Kidney (tissue), 14 donors: ENCODE data around the gene CDS2. TPM values are rescaled to one million over a fixed set of nuclear protein-coding genes. Genes with fewer than 3 reads are reported as not detected.

Experiments
- DNase-seq, 5 donors: peaks; one replicate each; pipeline ENCODE4 v3.0.0-alpha.2; 2013 to 2020
- FAIRE-seq: peaks from 2 replicates; lab custom pipeline; 2012; peaks lifted over from hg19 to GRCh38; lab: Jason Lieb, UNC
- H3K27ac ChIP-seq, 2 donors: one replicate each; pipeline ENCODE4 v1.7.0; 2013; ENCODE audit warnings: low read depth in 2 of 2, low read length in 2 of 2, inconsistent platforms in 1 of 2
- H3K27me3 ChIP-seq: one replicate; pipeline ENCODE4 v1.7.1; 2013; ENCODE audit warnings: low read length, inconsistent platforms; ENCODE audit not compliant: control insufficient read depth, insufficient read depth
- H3K36me3 ChIP-seq, 3 donors: one replicate each; pipeline versions ENCODE4 v1.7.0 to v1.7.1; 2013; ENCODE audit warnings: low read length in 3 of 3, control low read depth in 1 of 3, inconsistent platforms in 1 of 3; ENCODE audit not compliant: insufficient read depth in 3 of 3, control insufficient read depth in 2 of 3
- H3K4me1 ChIP-seq, 3 donors: one replicate each; pipeline versions ENCODE4 v1.7.0 to v1.7.1; 2013; ENCODE audit warnings: low read length in 3 of 3, inconsistent platforms in 1 of 3, low read depth in 1 of 3; ENCODE audit not compliant: control insufficient read depth in 2 of 3, insufficient read depth in 2 of 3
- H3K4me3 ChIP-seq, 3 donors: one replicate each; pipeline versions ENCODE4 v1.7.0 to v1.8.1; 2013; ENCODE audit warnings: low read length in 3 of 3, control low read depth in 1 of 3, inconsistent platforms in 1 of 3
- H3K9ac ChIP-seq, 3 donors: one replicate each; pipeline versions ENCODE4 v1.7.0 to v1.7.1; 2013; ENCODE audit warnings: low read length in 3 of 3, control low read depth in 1 of 3, inconsistent platforms in 1 of 3
- H3K9me3 ChIP-seq, 3 donors: one replicate each; pipeline versions ENCODE4 v1.7.0 to v1.7.1; 2013; ENCODE audit warnings: low read length in 3 of 3, control low read depth in 1 of 3, inconsistent platforms in 1 of 3; ENCODE audit not compliant: control insufficient read depth in 2 of 3, insufficient read depth in 1 of 3
- CTCF ChIP-seq: IDR thresholded peaks from 3 replicates; pipeline ENCODE4 v1.5.1; 2012; ENCODE audit warnings: mild to moderate bottlenecking, moderate library complexity, borderline replicate concordance; ENCODE audit not compliant: insufficient read depth; ENCODE audit errors: extremely low read depth
- intact Hi-C: fragments of 100-400 bp; cut with DNase I; formaldehyde crosslinking; loops from one replicate; pipeline ENCODE4 v1.11.1; 2022
- polyA plus RNA-seq: library from polyadenylated mRNA; stranded (reverse); fragments of 350-450 nt; fragmentation: Illumina TruSeq; extraction: RNeasy Lipid Tissue Mini Kit (QIAGEN cat#74804); gene quantifications from one replicate; pipeline ENCODE4 v1.2.3, GENCODE V29; 2014; ENCODE audit warnings: low read depth, low replicate concordance; ENCODE audit not compliant: insufficient read depth
- total RNA-seq: library from RNA; stranded (reverse); fragmentation: NEBNext Ultra II Directional; extraction: Animal tissue kit (Norgen Biotek cat#: 25700); gene quantifications from one replicate; pipeline ENCODE4 v1.2.1, GENCODE V29; 2021
- donor health status: control.
- donor health status: control.
- donor health status: control.
- donor health status: control.
- donor health status: control.
- donor health status: DM: yes; HTN: yes; CAD: no.
- donor health status: Normal renal cell carcinoma (clear cell type).

Gene CDS2
- total and polyA plus RNA-seq, 2 donors from 2014 or later: 19.9 to 67.9 TPM

DNA sequence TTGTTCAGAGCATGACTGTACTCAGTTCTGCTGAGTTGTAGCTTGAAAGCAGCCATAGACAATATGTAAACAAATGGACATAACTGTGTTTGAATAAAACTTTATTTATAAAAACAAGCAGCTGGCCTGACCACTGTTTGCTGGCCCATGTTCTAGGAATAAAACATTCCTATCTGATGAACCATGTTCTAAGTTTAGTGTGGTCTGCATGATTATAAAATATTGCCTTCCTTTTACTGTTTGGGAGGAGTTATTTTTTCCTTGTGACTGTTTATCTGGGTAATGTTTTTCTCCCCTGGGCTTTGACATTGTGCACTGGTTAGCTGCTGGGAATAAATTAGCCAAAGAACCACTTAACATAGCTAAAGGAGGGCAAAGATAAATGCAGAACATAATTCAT is 55.1 kb downstream of the CDS2 start:
- intact Hi-C loops: loop anchor here (10.0 kb wide), 1 partner anchor 47 kb away; no protein-coding TSS in a partner anchor
- DNase-seq (peak in 2 of 5 donors; percentile 5 to 32), FAIRE-seq (no peak)
- no peaks in the 10 kb centered on the region for H3K4me1 ChIP-seq
- H3K9ac ChIP-seq: no peak overlapping the region
- peaks cover 0 to 36% (median 34%) of the 10 kb centered on the region in 3 donors for H3K36me3 ChIP-seq
- H3K4me3 ChIP-seq: no peak overlapping the region
- TF ChIP-seq CTCF: no peak
- H3K9me3 ChIP-seq: no peaks in the 10 kb centered on the region
- no peaks in the 10 kb centered on the region for H3K27me3 ChIP-seq
- no peak overlapping the region for H3K27ac ChIP-seq

DNA sequence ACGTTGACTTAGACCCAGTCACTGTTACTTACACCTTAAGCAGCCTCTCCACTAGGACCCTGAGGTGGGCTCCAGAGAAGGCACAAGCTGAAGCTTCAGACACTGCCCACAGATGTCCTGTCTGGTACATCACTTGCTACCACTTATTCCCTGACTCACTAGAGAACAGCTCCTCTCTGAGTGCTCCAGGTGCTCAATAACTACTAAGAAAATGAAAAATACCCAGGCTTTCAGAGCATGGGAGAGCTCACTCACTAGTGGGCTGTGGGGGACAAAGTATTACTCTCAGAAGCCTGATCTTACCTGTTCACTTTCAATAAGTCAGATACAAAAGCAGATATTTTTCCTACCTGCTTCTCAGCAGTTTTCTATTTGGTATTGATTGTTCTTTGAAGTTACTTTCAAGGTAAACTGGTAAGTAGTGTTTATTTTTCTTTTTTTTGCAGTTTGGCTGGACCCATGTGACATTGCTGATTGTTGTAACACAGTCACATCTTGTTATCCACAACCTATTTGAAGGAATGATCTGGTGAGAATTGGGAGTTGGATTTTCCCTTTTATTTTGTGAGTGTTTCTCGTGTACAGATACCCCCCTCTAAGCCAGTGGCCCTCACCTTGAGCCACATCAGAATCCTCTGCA is 55.9 kb downstream of the CDS2 start:
- Histone ChIP-seq H3K36me3 (peaks cover 0 to 36% (median 29%) of the 10 kb centered on the region in 3 donors), H3K9me3 (no peaks in the 10 kb centered on the region)

GRCh38 chr20:5183731-5184474 is 57.1 kb downstream of the CDS2 start:
- no peak for TF ChIP-seq CTCF
- Histone ChIP-seq H3K9me3 (no peaks in the 10 kb centered on the region), H3K4me1 (no peaks in the 10 kb centered on the region), H3K27ac (no peak overlapping the region), H3K9ac (no peak overlapping the region), H3K27me3 (no peaks in the 10 kb centered on the region), H3K36me3 (peaks cover 0 to 33% (median 23%) of the 10 kb centered on the region in 3 donors), H3K4me3 (no peak overlapping the region)
- intact Hi-C loops: loop anchor here (10.0 kb wide), 1 partner anchor 49 kb away; no protein-coding TSS in a partner anchor
- DNase-seq: no peak
- FAIRE-seq: no peak

More for the DNA sequence above, 55.9 kb downstream of the CDS2 start:
- Histone ChIP-seq H3K27me3 (no peaks in the 10 kb centered on the region), H3K4me1 (no peaks in the 10 kb centered on the region), H3K4me3 (no peak overlapping the region), H3K27ac (no peak overlapping the region), H3K9ac (no peak overlapping the region)
- no peak for TF ChIP-seq CTCF
- intact Hi-C loops: loop anchor here (10.0 kb wide), 1 partner anchor 48 kb away; no protein-coding TSS in a partner anchor
- FAIRE-seq: no peak
- no peak for DNase-seq
